Mammary epithelial cell (primary cell): ENCODE data around the gene MNS1.
A peak's percentile ranks its signal among the peaks of the same experiment; 100 is the strongest.

Experiments used
- CTCF ChIP-seq, 2 donors: IDR thresholded peaks in 1 of 2; conservative IDR thresholded peaks in 1 of 2; 2 replicates each; pipeline ENCODE4 v1.5.1; 2011 to 2012; ENCODE audit warnings: inconsistent platforms in 2 of 2, low read length in 2 of 2, mild to moderate bottlenecking in 2 of 2, control low read depth in 1 of 2, low read depth in 1 of 2; ENCODE audit not compliant: insufficient read depth in 1 of 2; ENCODE audit errors: extremely low read depth in 1 of 2
- EZH2 ChIP-seq: IDR thresholded peaks from 2 replicates; pipeline ENCODE4 v1.6.1; 2012; ENCODE audit warnings: low read length, inconsistent platforms, borderline replicate concordance

GRCh38 chr15:56428821-56429458, 36.0 kb downstream of the MNS1 start:
- TF ChIP-seq CTCF (conservative IDR thresholded peaks at IDR 0.05 in 1 of 2, IDR thresholded peaks at IDR 0.05 in 1 of 2; ENCODE audit: extremely low read depth in 1 of 2, insufficient read depth in 1 of 2, low read depth in 1 of 2, low read length in 2 of 2) = peak; percentile 52 to 59
- TF ChIP-seq EZH2 = no peak
